Adipose tissue (tissue), 3 donors: Measurements from ENCODE around the gene SPEN. TPM values are rescaled to one million over a fixed set of nuclear protein-coding genes. Genes with fewer than 3 reads are reported as not detected.
A peak's percentile ranks its signal among the peaks of the same experiment; 100 is the strongest.
"Not testable (repeated sequence)": the region's sequence is repeated elsewhere in the genome, so short reads cannot be mapped to it uniquely, and the experiment has no call there.

ENCODE experiments used
- H3K27ac ChIP-seq: one replicate; pipeline ENCODE4 v1.5.1; 2013; ENCODE audit warnings: low read depth, low read length
- WGBS, 3 donors: extraction: QIAGEN DNeasy Blood & Tissue Kit; methylation state at CpG; one replicate each; pipeline ENCODE4 v1.1.7; 2013; 5-methylcytosine and 5-hydroxymethylcytosine counted together
- polyA plus RNA-seq, 3 donors: library from polyadenylated mRNA; stranded (reverse); fragments of 200-250 nt; gene quantifications; one replicate each; pipeline ENCODE4 v1.2.3, GENCODE V29; 2013
- donor health status: healthy with polysubstance abuse.
- donor health status: Bipolar disorder and iron deficiency.
- donor health status: healthy.

The SPEN gene
- 10 to 100 TPM; 15.7 to 28.8 (median 20.2) TPM for polyA plus RNA-seq

- WGBS, 3 donors = 0% methylated on average over 42 to 85 of the region's 86 CpGs
- H3K27ac ChIP-seq = peak within 1 kb of the TSS; percentile 78
These were observed at the start of gene SPEN for GRCh38 chr1:15847100-15847892. Gene SPEN (plus strand): TSS chr1:15847707. CDS start chr1:15848068, 361 bp downstream.

GRCh38 chr1:15799004-15799867 is 48.3 kb upstream of the SPEN start:
- H3K27ac ChIP-seq = no peak overlapping the region
- WGBS, 3 donors = 40 to 46% (median 45%) methylated on average over 9 of the region's 9 CpGs

- WGBS, 3 donors = 28 to 47% (median 47%) methylated on average over 22 of the region's 22 CpGs
These were observed 47.3 kb upstream of the SPEN start for GRCh38 chr1:15799928-15800835.

GRCh38 chr1:15802234-15802965 is 45.1 kb upstream of the SPEN start:
- no peak overlapping the region for H3K27ac ChIP-seq
- 76 to 81% (median 77%) methylated on average over 17 of the region's 17 CpGs for WGBS, 3 donors

More at GRCh38 chr1:15799928-15800835, 47.3 kb upstream of the SPEN start:
- no peak overlapping the region for H3K27ac ChIP-seq

- 23 to 41% (median 40%) methylated on average over 4 of the region's 4 CpGs for WGBS, 3 donors
These were observed 44.1 kb upstream of the SPEN start for GRCh38 chr1:15803380-15803779.

GRCh38 chr1:15804060-15804459 is 43.4 kb upstream of the SPEN start:
- no peak overlapping the region for H3K27ac ChIP-seq
- 87 to 90% (median 88%) methylated on average over 8 of the region's 8 CpGs for WGBS, 3 donors

More at GRCh38 chr1:15803380-15803779, 44.1 kb upstream of the SPEN start:
- no peak overlapping the region for H3K27ac ChIP-seq

- WGBS, 3 donors = 91 to 94% (median 93%) methylated on average over 10 of the region's 10 CpGs
- H3K27ac ChIP-seq = no peak overlapping the region
These were observed 40.4 kb upstream of the SPEN start for GRCh38 chr1:15807121-15807520.

GRCh38 chr1:15807549-15807948 is 40.0 kb upstream of the SPEN start, which contains the start of gene UQCRHL:
Gene UQCRHL (minus strand): TSS chr1:15807649. CDS start chr1:15807649, 0 bp downstream.
- H3K27ac ChIP-seq = not testable (repeated sequence)

GRCh38 chr1:15808955-15809354 is 38.6 kb upstream of the SPEN start:
- 93 to 95% (median 94%) methylated on average over 1 of the region's 1 CpG for WGBS, 3 donors
- H3K27ac ChIP-seq = no peak overlapping the region

More at GRCh38 chr1:15807549-15807948, 40.0 kb upstream of the SPEN start, which contains the start of gene UQCRHL:
- WGBS, 3 donors = 87 to 94% (median 94%) methylated on average over 11 of the region's 11 CpGs

- 41 to 61% (median 52%) methylated on average over 1 of the region's 1 CpG for WGBS, 3 donors
- H3K27ac ChIP-seq = no peak overlapping the region
These were observed 37.4 kb upstream of the SPEN start for GRCh38 chr1:15810073-15810472.

GRCh38 chr1:15816674-15817073 is 30.8 kb upstream of the SPEN start:
- 69 to 91% (median 89%) methylated on average over 5 of the region's 5 CpGs for WGBS, 3 donors
- H3K27ac ChIP-seq = no peak overlapping the region

GRCh38 chr1:15820478-15820877 is 27.0 kb upstream of the SPEN start:
- no peak overlapping the region for H3K27ac ChIP-seq
- WGBS, 3 donors = 88 to 95% (median 92%) methylated on average over 3 of the region's 3 CpGs

- H3K27ac ChIP-seq = no peak overlapping the region
These were observed 21.7 kb upstream of the SPEN start for GRCh38 chr1:15825800-15826199.

GRCh38 chr1:15826810-15827507 is 20.5 kb upstream of the SPEN start:
- H3K27ac ChIP-seq = no peak overlapping the region
- 84 to 92% (median 87%) methylated on average over 6 of the region's 6 CpGs for WGBS, 3 donors

- 97% methylated on average over 15 of the region's 15 CpGs for WGBS, 3 donors
- H3K27ac ChIP-seq = not testable (repeated sequence)
These were observed 19.9 kb upstream of the SPEN start for GRCh38 chr1:15827567-15827966.

GRCh38 chr1:15828931-15829330 is 18.6 kb upstream of the SPEN start:
- H3K27ac ChIP-seq = not testable (repeated sequence)
- 85 to 94% (median 91%) methylated on average over 14 of the region's 14 CpGs for WGBS, 3 donors

- H3K27ac ChIP-seq = no peak overlapping the region
- whole genome bisulfite sequencing, 3 donors = 80 to 84% (median 83%) methylated on average over 1 of the region's 1 CpG
These were observed 17.2 kb upstream of the SPEN start for GRCh38 chr1:15830258-15830657.
